Testis (tissue), 2 donors: ENCODE data around the gene BAHCC1.

ENCODE experiments used
- POLR2A ChIP-seq: fragments of 450-650 bp; IDR thresholded peaks from one replicate; pipeline ENCODE4 v1.6.1; 2017; ENCODE audit warnings: antibody characterized with exemption, mild to moderate bottlenecking, moderate library complexity
- TF ChIP-seq, protein P1 (sequence below), 3 experiments: fragments of 450-650 bp in 2 of 3; fragments of 200-600 bp in 1 of 3; sonication (generic) in 1 of 3; IDR thresholded peaks; one replicate each; pipeline ENCODE4 v1.5.1; 2016 to 2019; ENCODE audit warnings: antibody characterized with exemption in 3 of 3, mild to moderate bottlenecking in 2 of 3, moderate library complexity in 1 of 3

GRCh38 chr17:81438688-81439087 lies 43.4 kb downstream of the BAHCC1 start:
- no peak for TF ChIP-seq POLR2A
- TF ChIP-seq, protein P1, sequence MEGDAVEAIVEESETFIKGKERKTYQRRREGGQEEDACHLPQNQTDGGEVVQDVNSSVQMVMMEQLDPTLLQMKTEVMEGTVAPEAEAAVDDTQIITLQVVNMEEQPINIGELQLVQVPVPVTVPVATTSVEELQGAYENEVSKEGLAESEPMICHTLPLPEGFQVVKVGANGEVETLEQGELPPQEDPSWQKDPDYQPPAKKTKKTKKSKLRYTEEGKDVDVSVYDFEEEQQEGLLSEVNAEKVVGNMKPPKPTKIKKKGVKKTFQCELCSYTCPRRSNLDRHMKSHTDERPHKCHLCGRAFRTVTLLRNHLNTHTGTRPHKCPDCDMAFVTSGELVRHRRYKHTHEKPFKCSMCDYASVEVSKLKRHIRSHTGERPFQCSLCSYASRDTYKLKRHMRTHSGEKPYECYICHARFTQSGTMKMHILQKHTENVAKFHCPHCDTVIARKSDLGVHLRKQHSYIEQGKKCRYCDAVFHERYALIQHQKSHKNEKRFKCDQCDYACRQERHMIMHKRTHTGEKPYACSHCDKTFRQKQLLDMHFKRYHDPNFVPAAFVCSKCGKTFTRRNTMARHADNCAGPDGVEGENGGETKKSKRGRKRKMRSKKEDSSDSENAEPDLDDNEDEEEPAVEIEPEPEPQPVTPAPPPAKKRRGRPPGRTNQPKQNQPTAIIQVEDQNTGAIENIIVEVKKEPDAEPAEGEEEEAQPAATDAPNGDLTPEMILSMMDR (IDR thresholded peaks at IDR 0.05) = no peak
